Activated CD4-positive, CD25-positive, alpha-beta regulatory T cell (primary cell): ENCODE results near the gene HIBADH.

Experiments
- DNase-seq, 4 experiments: peaks; one replicate each; lab custom pipeline; 2025; lab: John Stamatoyannopoulos, UW

Gene HIBADH

DNA sequence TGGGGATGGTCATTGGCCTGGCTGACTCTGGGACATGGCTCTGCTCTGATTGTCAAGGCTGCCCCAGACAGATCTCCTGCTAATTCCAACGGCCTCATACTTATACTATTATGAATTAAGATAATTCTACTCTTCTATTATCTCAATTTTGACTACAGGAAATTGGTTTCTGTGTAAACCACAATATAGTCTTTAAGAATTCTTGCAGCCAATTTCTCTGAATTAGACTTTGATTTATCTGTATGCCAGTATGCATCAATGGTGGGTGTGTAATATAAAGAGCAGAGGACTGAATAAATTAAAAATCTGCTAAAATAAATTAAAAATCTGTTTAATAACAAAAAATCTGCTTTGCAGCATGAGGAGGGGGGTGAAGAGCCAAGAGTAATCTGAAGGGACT, 27.0 kb downstream of the HIBADH start:
- no peak for DNase-seq

DNA sequence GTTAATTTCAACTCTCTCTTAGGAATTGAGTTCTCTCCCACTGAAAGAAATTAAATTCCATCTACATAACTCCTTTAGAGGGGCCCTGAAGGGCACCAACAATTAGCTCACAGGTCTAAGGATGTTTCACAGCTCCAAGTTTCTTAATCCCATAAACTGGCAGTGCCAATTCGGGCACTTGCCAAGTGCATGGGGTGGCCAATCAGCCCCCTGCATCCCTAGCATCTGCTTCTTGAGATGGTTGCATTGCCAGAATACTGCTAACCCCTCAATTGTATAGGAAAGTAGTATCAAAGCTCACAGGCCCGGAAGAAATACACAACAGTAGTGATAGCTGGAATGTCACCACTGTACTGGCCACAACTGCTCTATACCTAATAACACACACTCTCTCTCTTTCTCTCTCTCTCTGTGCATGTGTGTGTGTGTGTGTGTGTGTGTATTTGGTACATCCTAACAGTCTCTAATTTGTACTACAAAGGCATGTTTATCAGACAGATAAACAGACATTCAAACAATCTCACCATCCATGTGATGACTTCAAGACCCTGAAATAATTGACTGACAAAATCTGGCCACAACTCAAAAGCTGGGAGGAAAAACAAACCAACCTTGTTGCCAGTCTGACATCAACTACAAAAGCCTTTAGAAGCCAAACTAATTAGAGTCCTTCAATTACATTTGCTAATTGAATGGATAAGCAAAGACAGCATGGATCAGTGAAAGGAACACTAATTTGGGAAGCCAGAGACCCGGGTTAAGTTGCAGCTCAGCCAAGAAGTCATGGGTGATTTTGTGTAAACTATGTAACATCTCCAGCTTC, 27.8 kb downstream of the HIBADH start:
- no peak for DNase-seq

DNA sequence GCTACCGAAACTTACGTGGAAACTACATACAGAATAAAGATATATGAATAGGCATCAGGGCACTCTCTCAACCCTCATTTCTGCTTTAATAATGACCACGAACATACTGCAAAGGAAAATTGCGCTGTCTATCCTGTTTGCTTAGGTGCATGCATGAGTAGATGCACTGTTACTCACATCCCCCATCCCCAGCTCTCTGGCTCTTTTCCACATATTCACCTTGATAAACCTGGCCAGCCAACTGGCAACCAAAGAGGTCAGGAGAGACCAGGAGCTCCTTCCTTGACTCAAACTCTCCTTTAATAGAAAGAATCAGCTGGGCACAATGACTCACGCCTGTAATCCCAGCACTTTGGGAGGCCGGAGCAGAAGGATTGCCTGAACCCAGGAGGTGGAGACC, 29.6 kb downstream of the HIBADH start:
- no peak for DNase-seq

DNA sequence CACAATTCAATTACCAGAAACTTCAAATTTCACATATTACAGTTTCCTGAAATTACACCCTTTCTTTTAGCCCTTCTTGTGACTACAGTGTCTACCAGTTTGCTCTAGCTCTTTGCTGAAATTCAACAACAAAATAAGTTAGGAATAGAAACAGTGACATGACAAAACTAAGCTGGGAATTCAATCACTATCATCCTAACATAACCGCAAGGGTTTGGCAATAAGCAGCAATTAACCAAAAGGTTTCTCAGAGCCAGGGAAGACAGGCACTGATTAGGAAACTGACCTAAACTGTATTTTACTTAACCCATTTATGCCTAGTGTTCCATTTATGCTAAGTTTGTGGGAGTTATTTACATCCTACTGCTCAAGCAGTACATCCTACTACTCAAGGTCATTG, 31.3 kb downstream of the HIBADH start:
- no peak for DNase-seq

DNA sequence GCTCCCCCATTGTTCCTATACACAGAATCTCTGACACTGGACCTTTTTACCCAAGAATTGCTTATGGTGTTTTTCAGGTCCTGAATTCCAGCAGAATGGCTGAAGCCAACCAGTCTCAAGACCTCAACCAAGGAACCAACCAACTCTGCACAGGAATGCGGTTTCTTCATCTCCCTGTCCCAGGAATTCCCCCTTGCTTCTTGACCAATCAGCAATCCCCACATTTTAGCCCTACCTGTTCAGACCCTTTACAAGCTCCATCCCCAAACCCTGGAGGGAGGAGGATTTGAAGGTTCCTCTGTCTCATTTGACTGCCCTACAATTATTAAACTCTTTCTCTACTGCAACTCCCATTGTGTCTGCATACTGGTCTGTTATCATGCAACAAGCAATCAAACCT, 35.5 kb downstream of the HIBADH start:
- DNase-seq: no peak

DNA sequence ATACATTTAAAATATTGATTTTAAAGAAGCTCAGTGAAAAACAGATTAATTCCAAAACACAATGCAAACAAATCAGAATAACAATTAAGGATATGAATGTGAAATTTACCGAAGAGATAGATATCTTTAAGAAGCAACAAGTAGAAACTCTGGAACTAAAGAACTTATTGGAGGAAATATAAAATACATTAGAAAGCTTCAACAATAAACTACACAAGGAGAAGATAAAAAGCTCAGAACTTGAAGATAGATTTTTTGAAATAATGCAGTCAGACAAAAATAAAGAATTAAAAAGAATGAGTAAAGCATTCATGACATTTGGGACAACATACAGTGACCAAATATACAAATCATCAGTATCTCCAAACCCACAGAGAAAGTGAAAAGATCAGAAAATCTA, 43.2 kb downstream of the HIBADH start:
- no peak for DNase-seq

DNA sequence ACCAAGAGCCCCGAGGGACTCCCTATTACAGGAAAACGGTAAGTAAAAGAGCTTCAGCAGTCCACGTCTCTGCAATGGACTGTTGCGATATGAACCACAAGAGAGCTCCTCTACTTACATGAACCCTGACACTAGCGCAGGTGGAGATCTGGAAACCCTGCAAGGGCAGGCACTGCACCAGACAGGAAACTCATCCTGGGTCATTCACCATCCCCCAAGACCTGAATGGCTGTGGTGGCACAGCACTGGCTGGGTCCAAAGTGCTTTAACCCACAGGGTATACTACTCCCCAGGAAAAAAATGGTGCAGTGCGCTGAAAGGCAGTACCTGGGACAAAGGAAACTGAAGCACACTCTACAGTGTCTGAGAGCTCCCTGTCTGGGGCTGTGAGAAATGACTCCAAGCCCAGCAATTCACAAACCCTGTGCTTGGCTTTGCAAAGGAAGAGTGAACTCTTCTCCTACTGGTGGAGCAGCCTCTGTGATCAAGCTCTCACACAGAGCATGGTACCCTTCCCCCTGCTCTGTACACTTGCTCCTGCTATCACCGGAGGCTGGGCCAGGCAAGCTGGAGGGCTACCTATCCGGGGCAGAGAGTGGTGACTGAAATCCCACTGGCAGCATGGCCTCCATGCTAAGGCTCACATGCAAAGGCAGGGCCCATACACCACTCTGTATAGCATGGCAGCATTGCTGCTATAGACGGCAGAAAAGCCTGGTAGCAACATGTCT, 44.9 kb downstream of the HIBADH start:
- DNase-seq: no peak

DNA sequence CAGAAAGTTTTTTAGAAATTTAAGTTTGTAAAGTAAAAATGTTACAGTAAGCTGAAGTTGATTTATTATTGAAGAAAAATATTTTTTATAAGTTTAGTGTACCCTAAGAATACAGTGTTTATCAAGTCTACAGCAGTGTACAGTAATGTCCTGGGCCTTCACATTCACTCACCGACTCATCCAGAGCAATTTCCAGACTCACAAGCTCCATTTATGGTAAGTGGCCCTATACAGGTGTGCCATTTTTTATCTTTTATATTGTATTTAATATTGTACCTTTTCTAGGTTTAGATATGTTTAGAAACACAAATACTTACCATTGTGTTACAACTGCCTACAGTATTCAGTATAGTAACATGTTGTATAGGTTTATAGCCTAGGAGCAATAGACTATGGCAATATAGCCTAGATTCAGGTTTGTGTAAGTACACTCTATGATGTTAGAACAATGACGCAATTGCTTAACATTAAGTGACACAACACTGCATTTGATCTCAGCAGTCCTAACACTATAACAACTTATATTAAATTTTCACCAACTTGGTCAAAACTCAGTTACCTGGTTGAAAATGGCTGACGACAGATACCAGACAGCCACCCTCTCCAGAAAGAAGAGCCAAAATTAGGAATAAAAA, 45.7 kb downstream of the HIBADH start:
- no peak for DNase-seq

DNA sequence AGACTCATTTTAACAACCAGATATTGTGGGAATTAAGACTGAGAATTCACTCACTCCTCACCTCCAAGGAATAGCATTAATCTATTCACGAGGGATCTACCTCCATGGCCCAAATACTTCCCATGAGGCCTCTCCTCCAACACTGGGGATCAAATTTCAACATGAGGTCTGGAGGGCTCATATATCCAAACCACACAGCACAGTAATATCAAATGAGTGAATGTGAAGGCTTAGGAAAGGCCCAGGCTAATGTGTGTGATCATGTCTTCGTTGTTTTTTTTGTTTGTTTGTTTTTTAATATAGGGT, 46.5 kb downstream of the HIBADH start:
- DNase-seq: no peak

DNA sequence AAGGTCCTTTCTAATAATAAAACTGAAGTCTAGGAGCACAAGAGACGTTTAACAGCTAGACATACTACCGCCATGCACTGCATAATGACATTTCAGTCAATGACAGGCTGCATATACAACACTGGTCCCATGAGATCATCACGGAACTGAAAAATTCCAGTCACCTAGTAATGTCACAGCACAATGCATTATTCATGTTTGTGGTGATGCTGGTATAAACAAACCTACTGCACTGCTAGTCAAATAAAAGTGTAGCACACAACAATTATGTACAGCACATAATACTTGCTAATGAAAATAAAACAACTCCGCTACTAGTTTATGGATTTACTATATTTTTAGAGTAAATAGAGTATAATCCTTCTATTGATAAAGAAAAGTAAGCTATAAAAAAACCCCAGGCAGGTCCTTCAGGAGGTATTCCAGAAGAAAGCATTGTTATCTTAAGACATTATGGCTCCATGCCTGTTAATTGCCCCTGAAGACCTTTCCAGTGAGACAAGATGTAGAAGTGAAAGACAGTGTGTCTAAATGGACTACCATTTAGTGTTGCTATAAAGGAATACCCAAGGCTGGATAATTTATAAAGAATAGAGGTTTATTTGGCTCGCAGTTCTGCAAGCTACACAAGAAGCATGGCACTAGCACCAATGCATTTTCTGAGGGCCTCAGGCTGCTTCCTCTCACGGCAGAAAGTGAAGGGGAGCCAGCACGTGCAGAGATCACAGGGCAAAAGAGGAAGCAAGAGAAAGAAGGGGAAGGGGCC, 47.1 kb downstream of the HIBADH start:
- no peak for DNase-seq

DNA sequence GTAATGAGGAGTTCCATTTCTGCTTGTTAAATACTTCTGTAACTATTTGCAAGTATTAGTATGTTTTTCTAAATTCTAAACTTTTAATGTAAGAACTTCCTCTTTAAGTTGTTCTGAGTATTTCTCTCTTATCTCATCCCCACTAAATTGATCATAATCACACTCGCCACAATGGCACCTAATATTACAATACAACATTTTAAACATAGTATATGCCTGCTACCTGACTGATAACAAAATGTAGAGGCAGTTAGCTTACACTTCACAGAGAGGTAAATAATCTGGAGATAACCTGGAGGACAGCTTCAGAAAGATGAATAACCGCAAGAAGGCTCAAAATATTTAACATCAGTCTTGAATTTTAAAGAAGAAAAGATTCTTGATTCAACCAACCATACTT, 48.6 kb downstream of the HIBADH start:
- no peak for DNase-seq

DNA sequence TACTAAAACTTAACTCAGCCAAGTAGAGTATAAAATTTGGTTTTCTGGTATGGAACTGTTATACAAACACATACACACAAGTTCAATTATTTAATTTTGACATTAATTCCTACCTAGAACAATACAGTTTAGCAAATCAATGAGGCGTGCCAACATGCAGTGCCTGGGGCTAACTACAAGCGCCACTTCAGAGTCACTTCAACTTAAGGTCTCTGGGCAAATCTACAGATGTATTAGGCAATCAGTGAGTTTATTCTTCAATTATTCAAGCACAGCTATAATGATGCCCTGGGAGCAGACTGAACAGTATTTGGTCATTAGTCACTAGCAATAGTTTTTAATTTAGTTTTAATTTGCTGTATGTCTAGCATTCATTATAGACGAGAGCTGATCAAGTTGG, 51.6 kb downstream of the HIBADH start:
- DNase-seq: no peak

DNA sequence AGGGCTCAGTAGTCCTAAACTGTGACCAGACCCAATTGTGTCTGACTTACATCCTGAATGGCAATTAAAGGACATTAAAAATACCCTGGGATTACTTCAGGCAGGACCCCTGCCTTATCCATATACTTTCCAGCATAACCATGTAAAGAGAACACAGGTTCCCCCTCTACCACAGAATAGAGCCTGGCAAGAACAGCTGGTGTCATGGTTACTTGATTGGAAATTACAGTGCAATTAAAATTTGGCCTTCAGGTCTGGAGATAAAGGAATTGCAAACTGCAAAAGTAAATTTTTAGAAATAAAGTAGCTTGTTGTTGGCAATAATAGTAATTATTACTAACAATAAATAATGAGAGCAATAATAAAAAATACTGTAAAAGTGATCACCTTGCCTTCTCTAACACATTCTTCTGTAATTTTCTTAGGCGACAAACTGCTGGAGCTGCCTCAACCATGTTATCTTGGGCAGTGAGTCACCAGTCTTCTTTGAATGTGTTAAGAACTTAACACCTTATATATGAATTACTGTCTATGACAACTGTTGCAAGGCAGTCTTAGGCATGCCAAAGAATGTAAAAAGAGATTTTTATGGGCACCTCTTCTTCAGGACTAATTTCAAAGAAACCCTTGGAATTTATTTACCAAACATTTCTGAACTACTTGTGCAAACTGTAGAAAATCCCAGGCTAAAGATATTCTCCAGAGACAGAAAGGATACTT, 53.7 kb downstream of the HIBADH start:
- no peak for DNase-seq

DNA sequence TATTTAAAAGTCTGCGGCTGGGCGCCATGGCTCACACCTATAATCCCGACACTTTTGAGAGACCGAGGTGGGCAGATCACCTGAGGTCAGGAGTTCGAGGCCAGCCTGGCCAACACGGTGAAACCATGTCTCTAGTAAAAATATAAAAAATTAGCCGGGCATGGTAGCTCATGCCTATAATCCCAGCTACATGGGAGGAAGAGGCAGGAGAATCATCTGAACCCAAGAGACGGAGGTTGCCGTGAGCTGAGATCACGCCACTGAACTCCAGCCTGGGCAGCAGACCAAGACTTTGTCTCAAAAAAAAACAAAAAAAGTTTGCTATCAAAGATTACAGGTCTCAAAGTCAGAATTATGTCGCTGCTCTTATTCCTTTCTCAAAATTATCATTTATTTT, 55.5 kb downstream of the HIBADH start:
- DNase-seq: no peak

DNA sequence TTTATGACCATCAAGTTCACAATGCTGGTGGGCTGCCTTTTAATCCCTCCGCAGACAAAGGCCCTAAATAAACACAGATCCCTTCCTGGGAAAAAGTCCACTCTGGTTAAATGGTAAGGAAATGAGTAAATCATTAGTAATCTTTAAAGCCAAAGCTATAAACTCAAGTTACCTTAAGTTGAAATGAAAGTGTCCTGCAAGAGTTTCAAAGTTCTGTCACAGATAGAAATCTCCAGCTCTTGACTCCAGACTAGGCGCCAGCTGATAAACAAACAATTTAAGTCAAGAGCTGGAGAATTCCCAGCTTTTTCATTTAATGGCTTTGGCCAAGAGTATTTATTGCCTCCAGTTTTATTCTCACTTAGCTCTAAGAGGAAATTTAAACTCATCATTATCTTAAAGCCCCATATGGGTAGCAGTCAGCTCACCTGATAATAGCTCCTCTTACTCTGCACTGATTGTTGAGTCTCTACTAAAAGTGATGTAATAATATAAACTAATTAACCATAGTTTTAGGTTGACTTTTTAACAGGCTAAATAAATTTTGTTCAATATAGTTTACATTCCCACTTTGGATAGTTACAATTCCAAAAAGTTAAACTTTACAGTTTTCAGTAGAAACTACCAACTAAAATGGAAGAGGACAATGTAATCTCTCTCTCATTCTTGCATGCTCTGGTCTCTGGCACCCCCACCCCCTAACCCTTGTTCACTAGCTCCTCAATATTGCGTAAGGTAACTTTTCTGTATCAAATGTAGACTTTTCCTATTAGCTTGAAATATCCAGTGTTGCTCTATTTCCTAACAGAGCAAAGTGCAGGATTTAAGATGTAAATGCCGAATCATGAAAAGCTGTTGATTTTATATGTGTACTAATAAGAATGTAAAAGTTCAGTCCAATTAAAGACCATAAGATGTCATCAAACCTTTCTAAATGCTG, 56.1 kb downstream of the HIBADH start:
- no peak for DNase-seq

DNA sequence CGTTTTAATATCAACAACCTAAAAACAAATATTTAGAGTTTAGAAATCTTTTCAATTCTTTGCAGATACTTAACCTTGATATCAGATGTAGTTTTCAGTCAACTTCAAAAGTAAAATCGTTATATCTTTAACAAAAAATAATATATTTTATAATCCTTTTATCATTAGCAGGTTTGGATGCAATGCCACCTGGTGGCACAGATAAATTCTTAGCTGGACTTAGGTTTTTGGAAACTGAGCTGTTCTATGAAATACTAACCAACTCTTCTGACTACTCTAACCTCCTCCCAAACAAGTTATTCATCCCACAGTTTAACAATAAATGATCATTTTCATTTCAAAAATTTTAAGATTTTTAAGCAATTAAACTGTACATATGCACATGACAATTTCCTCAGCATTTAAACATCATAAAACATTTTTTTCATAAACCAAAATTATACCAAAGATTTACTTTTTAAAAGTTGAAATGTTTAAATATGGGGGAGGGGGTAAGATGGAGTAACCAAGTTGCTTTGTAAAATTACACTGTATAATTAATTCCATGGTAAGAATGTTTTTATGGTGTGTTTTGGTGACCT, 56.9 kb downstream of the HIBADH start:
- DNase-seq: no peak

DNA sequence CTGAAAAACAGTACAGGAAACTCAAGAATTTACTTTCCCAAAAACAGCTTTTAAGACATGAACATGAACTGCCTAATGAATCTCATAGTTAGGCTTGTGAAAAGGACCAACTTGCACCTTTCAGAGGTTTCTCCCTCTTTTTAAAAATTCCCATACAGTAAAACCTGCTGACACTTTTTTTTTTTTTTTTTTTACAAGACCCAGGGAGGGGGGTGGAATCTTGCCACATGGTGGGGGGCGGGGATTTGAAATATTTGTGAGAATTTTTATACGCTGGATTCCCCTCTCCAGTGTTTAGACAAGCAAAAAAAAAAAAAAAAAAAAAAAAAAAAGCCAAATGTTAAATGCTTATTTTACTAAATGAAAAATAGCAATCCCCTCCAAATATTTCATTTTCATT, 57.4 kb downstream of the HIBADH start:
- DNase-seq: no peak

DNA sequence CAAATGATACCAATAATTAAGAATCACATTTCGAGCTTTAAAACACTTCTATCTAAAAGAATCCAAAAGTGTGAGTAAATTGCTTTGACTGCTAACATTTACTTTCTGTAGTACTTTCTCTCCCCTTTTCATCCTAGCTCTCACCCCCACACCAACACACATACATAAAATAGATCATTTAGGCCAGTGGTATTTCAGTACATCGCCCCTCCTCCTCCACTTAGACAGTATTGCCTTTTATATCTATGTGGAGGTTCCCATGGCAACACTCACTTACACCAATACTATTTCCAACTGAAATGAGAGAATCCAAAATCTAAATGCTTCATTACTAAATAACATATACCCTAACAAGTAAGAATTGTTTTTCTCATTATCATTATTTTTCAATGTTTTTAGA, 58.9 kb downstream of the HIBADH start:
- no peak for DNase-seq

DNA sequence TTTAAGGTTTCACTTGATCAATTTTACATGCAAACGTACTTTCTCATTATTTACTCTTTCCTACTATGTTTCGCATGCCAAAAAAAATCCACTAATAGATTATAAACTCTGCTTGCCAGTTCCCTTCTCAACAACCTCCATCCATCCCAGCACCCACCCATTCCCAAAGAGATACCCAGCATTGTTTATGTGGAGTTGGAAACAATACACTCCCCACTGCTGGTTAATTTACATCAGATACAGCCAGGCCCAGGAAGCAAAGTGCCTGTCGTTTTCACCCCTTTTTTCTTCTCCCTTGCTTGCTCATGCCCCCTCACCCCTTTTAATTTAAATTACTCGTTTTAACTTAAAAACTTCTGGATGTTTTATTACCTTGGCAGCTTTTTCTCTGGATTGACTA, 59.9 kb downstream of the HIBADH start:
- DNase-seq: no peak

DNA sequence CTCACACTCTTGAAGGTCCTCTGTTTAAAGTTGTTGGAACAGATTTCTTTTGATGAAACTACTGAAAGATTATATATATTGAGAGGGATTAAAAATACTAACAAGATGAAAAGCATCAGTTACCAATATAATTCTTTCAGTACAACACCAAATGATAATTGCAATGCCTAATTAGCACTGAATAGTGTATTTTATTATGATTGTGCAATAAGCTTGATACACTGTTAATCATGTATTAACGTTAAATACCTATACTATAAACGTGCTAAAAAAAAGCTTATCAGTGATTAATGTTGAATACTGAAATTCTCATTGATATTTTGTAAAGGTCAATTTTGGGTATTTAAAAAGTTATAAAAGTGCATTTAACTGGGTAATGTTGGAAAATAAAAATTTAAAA, 61.5 kb downstream of the HIBADH start:
- DNase-seq: no peak
